Cardiac muscle cell (in vitro differentiated cells and primary cell): Measurements from ENCODE around the gene LPAR6. TPM values are rescaled to one million over a fixed set of nuclear protein-coding genes. Genes with fewer than 3 reads are reported as not detected.
A peak's percentile ranks its signal among the peaks of the same experiment; 100 is the strongest.

ENCODE experiments used
- DNase-seq, 2 donors: peaks; one replicate each; pipeline versions ENCODE4 v3.0.0 to v3.0.0-alpha.2; 2010 to 2017; ENCODE audit warnings: low read depth in 1 of 2, low spot score in 1 of 2
- H3K27ac ChIP-seq: fragments of 200-600 bp; sonication (generic); 2 replicates; pipeline ENCODE4 v1.5.1; 2016
- H3K27me3 ChIP-seq: fragments of 200-600 bp; sonication (generic); 2 replicates; pipeline ENCODE4 v1.6.0; 2016; ENCODE audit warnings: control low read depth
- H3K36me3 ChIP-seq: fragments of 200-600 bp; sonication (generic); 2 replicates; pipeline ENCODE4 v1.5.1; 2016; ENCODE audit warnings: control low read depth
- H3K4me1 ChIP-seq: fragments of 200-600 bp; sonication (generic); 2 replicates; pipeline ENCODE4 v1.8.1; 2017; ENCODE audit warnings: low read depth, mild to moderate bottlenecking, mixed run types
- H3K4me3 ChIP-seq: fragments of 200-600 bp; sonication (generic); 2 replicates; pipeline ENCODE4 v1.5.1; 2016; ENCODE audit warnings: mild to moderate bottlenecking
- H3K9me3 ChIP-seq: fragments of 200-600 bp; sonication (generic); 2 replicates; pipeline ENCODE4 v1.5.1; 2017; ENCODE audit warnings: low read depth, mild to moderate bottlenecking, control low read depth
- polyA plus RNA-seq: library from polyadenylated mRNA; unstranded; fragments of >200 nt; fragmentation: Nextera tagmentation; extraction: Ambion mirVana; gene quantifications from 2 replicates; pipeline ENCODE4 v1.2.1, GENCODE V29; 2016
- total RNA-seq: library from RNA; depleted of rRNA; stranded (reverse); fragments of >200 nt; gene quantifications from 2 replicates; pipeline ENCODE4 v1.2.3, GENCODE V29; 2016
- TF ChIP-seq, protein P1 (sequence below): IDR thresholded peaks from 2 replicates; pipeline ENCODE4 v1.5.1; 2012; ENCODE audit warnings: low read depth, mild to moderate bottlenecking, low read length

Gene LPAR6
- total and polyA plus RNA-seq, 2 experiments from 2014 or later: 0.45 to 1.5 TPM

DNA sequence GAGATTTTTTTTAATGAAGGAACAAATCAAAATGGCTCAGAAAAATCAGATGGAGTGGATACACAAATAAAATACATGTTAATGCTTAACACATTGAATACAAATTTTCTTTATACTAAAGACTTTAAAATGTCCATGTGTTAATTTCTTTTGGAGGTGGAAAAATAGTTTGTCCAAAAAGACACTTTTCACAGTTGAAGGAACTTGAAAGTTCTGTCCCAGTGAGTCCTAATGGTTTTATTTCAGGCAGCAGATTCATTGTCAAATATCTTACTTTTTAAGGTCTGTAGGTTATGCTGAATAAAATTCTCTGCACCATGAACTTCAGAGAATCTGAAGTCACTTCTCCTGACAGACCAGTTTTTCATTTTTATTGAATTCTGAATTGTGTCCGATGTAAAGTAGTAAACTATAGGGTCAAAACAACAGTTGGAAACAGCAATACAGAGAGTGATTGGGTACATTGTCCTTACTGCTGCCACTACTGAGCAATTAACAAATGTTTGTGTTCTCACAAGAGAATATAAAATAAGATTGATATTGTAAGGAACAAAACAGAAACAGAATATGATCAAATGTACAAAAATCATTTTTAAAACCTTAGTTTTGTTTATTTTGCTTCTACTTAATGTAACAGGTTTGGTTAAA lies 1.6 kb downstream of the LPAR6 start:
- Histone ChIP-seq H3K4me1 (peaks cover 7% of the 10 kb centered on the region), H3K27ac (no peak overlapping the region), H3K4me3 (peak overlapping the region; percentile 10), H3K9me3 (no peaks in the 10 kb centered on the region), H3K27me3 (no peaks in the 10 kb centered on the region), H3K36me3 (no peaks in the 10 kb centered on the region)
- DNase-seq: peak in 1 of 2 donors; percentile 8
- TF ChIP-seq, protein P1, sequence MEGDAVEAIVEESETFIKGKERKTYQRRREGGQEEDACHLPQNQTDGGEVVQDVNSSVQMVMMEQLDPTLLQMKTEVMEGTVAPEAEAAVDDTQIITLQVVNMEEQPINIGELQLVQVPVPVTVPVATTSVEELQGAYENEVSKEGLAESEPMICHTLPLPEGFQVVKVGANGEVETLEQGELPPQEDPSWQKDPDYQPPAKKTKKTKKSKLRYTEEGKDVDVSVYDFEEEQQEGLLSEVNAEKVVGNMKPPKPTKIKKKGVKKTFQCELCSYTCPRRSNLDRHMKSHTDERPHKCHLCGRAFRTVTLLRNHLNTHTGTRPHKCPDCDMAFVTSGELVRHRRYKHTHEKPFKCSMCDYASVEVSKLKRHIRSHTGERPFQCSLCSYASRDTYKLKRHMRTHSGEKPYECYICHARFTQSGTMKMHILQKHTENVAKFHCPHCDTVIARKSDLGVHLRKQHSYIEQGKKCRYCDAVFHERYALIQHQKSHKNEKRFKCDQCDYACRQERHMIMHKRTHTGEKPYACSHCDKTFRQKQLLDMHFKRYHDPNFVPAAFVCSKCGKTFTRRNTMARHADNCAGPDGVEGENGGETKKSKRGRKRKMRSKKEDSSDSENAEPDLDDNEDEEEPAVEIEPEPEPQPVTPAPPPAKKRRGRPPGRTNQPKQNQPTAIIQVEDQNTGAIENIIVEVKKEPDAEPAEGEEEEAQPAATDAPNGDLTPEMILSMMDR: no peak

- TF ChIP-seq, protein P1: no peak
- no peak for DNase-seq
Measured at GRCh38 chr13:48410199-48410598, 2.7 kb downstream of the LPAR6 start.

GRCh38 chr13:48405875-48406274 lies 7.0 kb downstream of the LPAR6 start:
- no peak overlapping the region for H3K4me3 ChIP-seq
- no peak overlapping the region for H3K27ac ChIP-seq
- DNase-seq: no peak
- no peaks in the 10 kb centered on the region for H3K9me3 ChIP-seq
- no peaks in the 10 kb centered on the region for H3K4me1 ChIP-seq
- TF ChIP-seq, protein P1: no peak
- H3K27me3 ChIP-seq: no peaks in the 10 kb centered on the region
- no peaks in the 10 kb centered on the region for H3K36me3 ChIP-seq

More at GRCh38 chr13:48410199-48410598, 2.7 kb downstream of the LPAR6 start:
- Histone ChIP-seq H3K4me1 (peaks cover 7% of the 10 kb centered on the region), H3K27me3 (no peaks in the 10 kb centered on the region), H3K36me3 (no peaks in the 10 kb centered on the region), H3K4me3 (no peak overlapping the region), H3K27ac (no peak overlapping the region), H3K9me3 (no peaks in the 10 kb centered on the region)

DNA sequence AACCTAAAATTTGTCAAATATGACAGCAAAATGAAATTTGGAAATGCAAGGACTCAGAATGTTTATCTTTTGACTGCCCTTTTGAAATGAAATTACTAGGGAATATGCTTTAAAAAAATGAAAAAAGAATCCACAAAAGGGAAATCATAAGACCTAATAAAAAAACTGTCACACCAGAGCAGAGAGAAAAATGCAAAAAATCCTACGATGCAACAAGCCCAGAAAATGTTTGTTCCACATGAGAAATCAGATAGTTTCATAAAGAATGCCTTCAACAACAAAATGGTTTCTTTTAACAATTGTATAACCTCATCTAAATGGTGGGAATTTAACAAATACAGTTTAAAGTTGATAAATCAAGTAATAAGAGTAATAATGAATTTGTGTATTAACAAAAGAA lies 8.0 kb downstream of the LPAR6 start:
- Histone ChIP-seq H3K27me3 (no peaks in the 10 kb centered on the region), H3K27ac (no peak overlapping the region), H3K4me1 (no peaks in the 10 kb centered on the region), H3K36me3 (no peaks in the 10 kb centered on the region), H3K9me3 (no peaks in the 10 kb centered on the region), H3K4me3 (no peak overlapping the region)
- TF ChIP-seq, protein P1: no peak
- no peak for DNase-seq

GRCh38 chr13:48403913-48404312 lies 9.0 kb downstream of the LPAR6 start:
- H3K27ac ChIP-seq: no peak overlapping the region
- no peaks in the 10 kb centered on the region for H3K4me1 ChIP-seq
- no peak for DNase-seq
- H3K9me3 ChIP-seq: no peaks in the 10 kb centered on the region
- TF ChIP-seq, protein P1: no peak
- no peaks in the 10 kb centered on the region for H3K36me3 ChIP-seq
- H3K4me3 ChIP-seq: no peak overlapping the region
- no peaks in the 10 kb centered on the region for H3K27me3 ChIP-seq
